Measurements from ENCODE around the gene SLC6A17. TPM values are rescaled to one million over a fixed set of nuclear protein-coding genes. Genes with fewer than 3 reads are reported as not detected.

SLC6A17 gene
- total and polyA plus RNA-seq, 2 experiments from 2014 or later, result 0.45 to 0.76 TPM

- peaks cover 7% of the 10 kb centered on the region; the same call in 1 of the 2 replicates for H3K36me3 ChIP-seq (ENCODE audit: low read depth)
- H3K27me3 ChIP-seq (replicated peaks; ENCODE audit: insufficient read depth), result no peaks in the 10 kb centered on the region
- DNase-seq, result no peak
- no peak overlapping the region for H3K4me3 ChIP-seq
- TF ChIP-seq EZH2 (IDR thresholded peaks at IDR 0.05; ENCODE audit: insufficient read depth, poor library complexity, severe bottlenecking) (no peak), EZH2phosphoT487 (IDR thresholded peaks at IDR 0.05; ENCODE audit: insufficient read depth, low read depth) (no peak)
- no peaks in the 10 kb centered on the region for H3K9me3 ChIP-seq (ENCODE audit: low read depth)
- H3K9me2 ChIP-seq (ENCODE audit: insufficient read depth), result no peaks in the 10 kb centered on the region
- H3F3A ChIP-seq (ENCODE audit: insufficient read depth), result 0 out of 2 replicates have a peak, but pooled peaks cover 1% of the 10 kb centered on the region
- no peak overlapping the region for H2AFZ ChIP-seq
- 95 to 97% methylated on average over 11 to 12 of the region's 12 CpGs for WGBS, 2 experiments (ENCODE audit: low coverage in 1 of 2, low lambda C conversion rate in 2 of 2, missing lambda C conversion rate in 2 of 2)
- in situ Hi-C loops (cut with MboI), result no loop called here
- peaks cover 20% of the 10 kb centered on the region for H3K79me2 ChIP-seq (ENCODE audit: insufficient read depth)
- H3K9ac ChIP-seq, result no peak overlapping the region
- no peak overlapping the region for H3K27ac ChIP-seq
- H4K20me1 ChIP-seq (ENCODE audit: insufficient read depth), result no peaks in the 10 kb centered on the region
- H3K4me1 ChIP-seq (ENCODE audit: insufficient read depth), result no peaks in the 10 kb centered on the region
- H3K4me2 ChIP-seq (ENCODE audit: unreplicated experiment), result no peak overlapping the region
Measured at GRCh38 chr1:110227774-110228173, 77.5 kb downstream of the SLC6A17 start.

GRCh38 chr1:110228381-110228780 lies 78.1 kb downstream of the SLC6A17 start:
- WGBS, 2 experiments (ENCODE audit: low coverage in 1 of 2, low lambda C conversion rate in 2 of 2, missing lambda C conversion rate in 2 of 2), result 96 to 100% methylated on average over 6 to 11 of the region's 12 CpGs
- Histone ChIP-seq H3K9me3 (ENCODE audit: low read depth) (no peaks in the 10 kb centered on the region), H3K79me2 (ENCODE audit: insufficient read depth) (peaks cover 18% of the 10 kb centered on the region), H3K36me3 (ENCODE audit: low read depth) (peaks cover 7% of the 10 kb centered on the region; the same call in 1 of the 2 replicates), H3K9me2 (ENCODE audit: insufficient read depth) (no peaks in the 10 kb centered on the region), H3K9ac (no peak overlapping the region), H3K27ac (no peak overlapping the region), H3K27me3 (replicated peaks; ENCODE audit: insufficient read depth) (no peaks in the 10 kb centered on the region), H3K4me2 (ENCODE audit: unreplicated experiment) (no peak overlapping the region), H3F3A (ENCODE audit: insufficient read depth) (peaks cover 7% of the 10 kb centered on the region; the same call in 1 of the 2 replicates), H3K4me3 (no peak overlapping the region), H2AFZ (no peak overlapping the region), H4K20me1 (ENCODE audit: insufficient read depth) (no peaks in the 10 kb centered on the region), H3K4me1 (ENCODE audit: insufficient read depth) (no peaks in the 10 kb centered on the region)
- no peak for TF ChIP-seq EZH2phosphoT487 (IDR thresholded peaks at IDR 0.05; ENCODE audit: insufficient read depth, low read depth)
- no peak for DNase-seq
- in situ Hi-C loops (cut with MboI), result no loop called here

- Histone ChIP-seq H3K36me3 (ENCODE audit: low read depth) (peaks cover 7% of the 10 kb centered on the region; the same call in 1 of the 2 replicates), H3K9me2 (ENCODE audit: insufficient read depth) (no peaks in the 10 kb centered on the region), H3K4me1 (ENCODE audit: insufficient read depth) (no peaks in the 10 kb centered on the region; the same call in 1 of the 2 replicates), H3K27me3 (replicated peaks; ENCODE audit: insufficient read depth) (no peaks in the 10 kb centered on the region), H3K27ac (no peak overlapping the region), H3K79me2 (ENCODE audit: insufficient read depth) (peaks cover 13% of the 10 kb centered on the region), H2AFZ (no peak overlapping the region), H3K4me3 (no peak overlapping the region), H3F3A (ENCODE audit: insufficient read depth) (peaks cover 12% of the 10 kb centered on the region; the same call in 1 of the 2 replicates), H4K20me1 (ENCODE audit: insufficient read depth) (no peaks in the 10 kb centered on the region), H3K4me2 (ENCODE audit: unreplicated experiment) (no peak overlapping the region), H3K9me3 (ENCODE audit: low read depth) (no peaks in the 10 kb centered on the region), H3K9ac (no peak overlapping the region)
- DNase-seq, result no peak
- 83 to 89% methylated on average over 9 of the region's 9 CpGs for WGBS, 2 experiments (ENCODE audit: low coverage in 1 of 2, low lambda C conversion rate in 2 of 2, missing lambda C conversion rate in 2 of 2)
- in situ Hi-C loops (cut with MboI), result no loop called here
- TF ChIP-seq EZH2phosphoT487 (IDR thresholded peaks at IDR 0.05; ENCODE audit: insufficient read depth, low read depth) (no peak), EZH2 (IDR thresholded peaks at IDR 0.05; ENCODE audit: insufficient read depth, poor library complexity, severe bottlenecking) (no peak)
Measured at GRCh38 chr1:110228869-110229268, 78.6 kb downstream of the SLC6A17 start.

DNA sequence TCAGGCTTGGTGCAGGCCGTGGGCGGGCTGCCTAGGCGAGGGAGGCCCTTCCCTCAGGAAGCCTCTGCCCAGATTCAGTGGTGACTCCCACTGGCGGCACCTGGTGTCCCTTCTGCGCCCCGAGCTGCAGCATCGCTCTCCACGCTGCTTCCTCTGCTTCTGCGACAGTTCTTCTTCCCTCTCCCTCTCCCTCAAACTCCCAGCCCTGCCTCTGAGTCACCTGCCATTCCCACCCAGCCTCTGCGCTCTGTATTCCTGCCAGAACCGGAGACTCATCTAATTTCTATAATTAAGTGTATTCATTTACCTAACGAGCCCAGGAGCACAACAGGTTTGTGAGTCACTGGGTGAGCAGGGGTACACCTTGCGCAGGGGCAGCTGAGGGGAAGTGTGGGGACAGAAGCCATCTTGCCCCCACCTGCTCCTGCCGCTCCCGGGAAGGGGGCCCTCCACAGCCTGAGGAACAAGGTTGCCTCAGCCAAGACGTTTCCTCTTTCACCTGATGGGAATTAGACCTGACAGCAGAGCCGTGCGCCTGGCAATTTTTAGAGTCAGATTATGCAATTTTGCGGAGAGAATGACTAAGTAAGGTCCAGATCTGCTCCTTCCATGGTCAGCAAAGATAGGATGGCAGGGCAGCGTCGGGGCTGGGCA lies 79.2 kb downstream of the SLC6A17 start:
- Histone ChIP-seq H3K27ac (no peak overlapping the region), H2AFZ (no peak overlapping the region), H3K9me2 (ENCODE audit: insufficient read depth) (no peaks in the 10 kb centered on the region), H3K79me2 (ENCODE audit: insufficient read depth) (peaks cover 7% of the 10 kb centered on the region), H3K9me3 (ENCODE audit: low read depth) (no peaks in the 10 kb centered on the region), H3K4me1 (ENCODE audit: insufficient read depth) (peaks cover 6% of the 10 kb centered on the region), H3K36me3 (ENCODE audit: low read depth) (peaks cover 7% of the 10 kb centered on the region; the same call in 1 of the 2 replicates), H3K4me2 (ENCODE audit: unreplicated experiment) (no peak overlapping the region), H4K20me1 (ENCODE audit: insufficient read depth) (no peaks in the 10 kb centered on the region), H3F3A (ENCODE audit: insufficient read depth) (peaks cover 18% of the 10 kb centered on the region), H3K4me3 (no peak overlapping the region), H3K9ac (no peak overlapping the region), H3K27me3 (replicated peaks; ENCODE audit: insufficient read depth) (no peaks in the 10 kb centered on the region)
- DNase-seq, result no peak
- 86 to 90% methylated on average over 21 of the region's 21 CpGs for WGBS, 2 experiments (ENCODE audit: low coverage in 1 of 2, low lambda C conversion rate in 2 of 2, missing lambda C conversion rate in 2 of 2)
- TF ChIP-seq EZH2 (IDR thresholded peaks at IDR 0.05; ENCODE audit: insufficient read depth, poor library complexity, severe bottlenecking) (no peak), EZH2phosphoT487 (IDR thresholded peaks at IDR 0.05; ENCODE audit: insufficient read depth, low read depth) (no peak)
- in situ Hi-C loops (cut with MboI), result no loop called here
